ENCODE results near the gene FITM2.
"Not testable (repeated sequence)": the region's sequence is repeated elsewhere in the genome, so short reads cannot be mapped to it uniquely, and the experiment has no call there.

The FITM2 gene

GRCh38 chr20:44331201-44331600, 20.2 kb upstream of the FITM2 start:
- no peak for DNase-seq (ENCODE audit: low read depth, low spot score)

- no peak for DNase-seq (ENCODE audit: low read depth, low spot score)
Observed at GRCh38 chr20:44328428-44328827, 17.4 kb upstream of the FITM2 start.

GRCh38 chr20:44327748-44328147, 16.7 kb upstream of the FITM2 start:
- not testable (repeated sequence) for DNase-seq (ENCODE audit: low read depth, low spot score)

- DNase-seq (ENCODE audit: low read depth, low spot score): no peak
Observed at GRCh38 chr20:44326391-44327159, 15.6 kb upstream of the FITM2 start.

DNA sequence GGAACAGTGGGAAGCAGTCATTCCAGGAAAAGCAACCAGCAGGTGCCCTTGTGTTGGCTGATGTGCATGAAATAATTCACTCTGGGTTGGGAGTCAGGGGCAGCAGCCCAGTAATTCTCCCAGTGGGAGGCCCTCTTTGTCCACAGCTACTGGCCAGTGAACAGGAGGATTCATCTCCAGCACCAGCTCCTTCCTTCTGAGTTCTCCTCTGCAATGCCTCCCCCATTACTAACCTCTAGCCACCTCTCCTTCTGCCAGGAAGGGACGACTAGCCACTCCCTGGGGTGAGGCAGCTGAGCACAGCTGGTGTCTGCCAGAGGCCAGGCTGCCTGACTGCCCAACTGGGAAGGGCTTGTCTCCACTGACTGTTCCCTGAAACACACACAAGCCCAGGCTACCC, 13.3 kb upstream of the FITM2 start:
- peak; percentile 20 for DNase-seq (ENCODE audit: low read depth, low spot score)

DNA sequence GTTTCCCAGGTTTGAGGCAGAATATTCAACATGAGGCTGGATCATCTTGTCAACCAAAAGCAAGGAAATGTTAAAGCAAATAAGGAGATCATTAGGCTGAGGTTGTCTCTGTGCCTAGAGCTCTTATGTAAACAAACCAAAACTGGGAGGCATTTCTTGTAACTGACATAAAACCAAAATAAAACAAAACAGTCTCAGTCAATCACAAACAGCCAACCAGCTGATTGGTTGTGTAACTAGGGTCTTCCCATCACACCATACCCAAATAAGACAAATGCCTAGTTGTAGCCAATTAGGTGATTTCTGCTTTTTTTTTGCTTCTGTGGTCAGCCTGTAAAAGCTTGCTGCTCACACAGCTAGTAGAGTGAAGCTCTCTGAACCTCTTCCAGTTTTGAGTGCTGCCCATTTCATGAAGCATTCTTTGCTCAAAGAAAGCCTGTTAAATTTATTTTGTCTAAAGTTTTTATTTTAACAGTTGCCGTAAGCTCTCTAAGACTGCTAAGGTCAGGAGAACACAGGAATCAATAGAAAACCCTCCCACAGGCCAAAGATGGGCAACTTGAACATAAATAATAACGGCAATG, 8.9 kb upstream of the FITM2 start:
- no peak for DNase-seq (ENCODE audit: low read depth, low spot score)

DNA sequence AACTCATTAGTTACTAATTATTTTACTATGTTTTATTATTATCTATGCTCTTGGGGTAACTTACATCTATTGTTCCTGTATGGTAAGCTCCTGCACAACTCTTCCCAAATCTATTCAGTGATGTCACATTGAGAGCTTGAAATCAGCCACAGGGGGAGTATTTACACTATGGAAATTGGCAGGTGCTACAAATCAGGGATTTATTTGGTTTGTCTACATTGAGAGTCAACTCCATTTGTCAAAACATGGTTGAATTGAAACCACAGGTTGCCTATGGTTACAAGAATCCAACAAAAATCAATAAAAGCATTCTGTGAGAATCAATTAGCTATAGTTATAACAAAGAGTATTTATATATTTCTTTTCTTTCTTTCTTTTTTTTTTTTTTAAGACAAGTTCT, 3.9 kb upstream of the FITM2 start:
- no peak for DNase-seq (ENCODE audit: low read depth, low spot score)

DNA sequence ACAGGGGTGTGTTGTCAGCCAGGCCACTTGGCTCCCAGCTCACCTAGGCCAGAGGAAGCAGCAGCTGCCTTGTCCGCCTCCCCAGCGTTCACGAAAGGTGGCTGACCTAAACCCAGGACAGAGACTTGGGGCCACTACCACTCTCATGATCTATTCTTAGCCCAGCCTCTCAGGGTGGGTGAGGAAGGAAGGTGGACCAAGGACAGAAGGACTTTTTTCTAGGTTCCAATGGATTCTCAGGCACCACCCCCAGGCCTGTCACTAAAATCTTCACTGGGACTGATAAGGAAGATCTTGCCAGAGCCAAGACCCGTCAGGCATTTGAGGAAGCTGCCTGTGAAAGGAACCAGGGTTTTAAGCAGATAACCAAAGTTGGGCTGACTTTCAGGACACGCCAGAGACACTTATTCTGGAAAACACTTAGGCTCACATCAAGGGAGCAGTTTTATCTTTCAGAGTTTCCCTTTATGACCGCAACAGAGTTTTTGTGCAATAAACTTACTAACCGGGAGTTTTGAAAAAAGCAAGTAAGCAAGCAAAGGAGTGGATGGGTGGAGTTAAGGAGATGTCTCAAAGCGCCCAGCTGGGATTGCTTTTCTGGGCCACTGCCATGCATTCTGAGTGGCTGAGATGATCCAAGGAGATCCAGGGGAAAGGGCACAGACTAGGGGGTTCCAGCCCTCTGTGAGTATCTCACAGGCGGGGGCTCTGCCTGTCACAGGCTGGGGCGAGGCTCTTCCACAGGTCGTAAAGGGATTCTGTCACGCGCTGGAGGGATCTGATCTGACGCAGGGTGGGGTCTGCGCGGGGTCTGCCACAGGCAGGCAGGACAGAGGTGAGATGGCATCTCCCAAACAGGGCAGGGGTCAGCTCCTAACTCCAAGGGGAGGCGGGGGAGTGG, 989 bp downstream of the FITM2 start:
- peak; percentile 23 for DNase-seq (ENCODE audit: low read depth, low spot score)

DNA sequence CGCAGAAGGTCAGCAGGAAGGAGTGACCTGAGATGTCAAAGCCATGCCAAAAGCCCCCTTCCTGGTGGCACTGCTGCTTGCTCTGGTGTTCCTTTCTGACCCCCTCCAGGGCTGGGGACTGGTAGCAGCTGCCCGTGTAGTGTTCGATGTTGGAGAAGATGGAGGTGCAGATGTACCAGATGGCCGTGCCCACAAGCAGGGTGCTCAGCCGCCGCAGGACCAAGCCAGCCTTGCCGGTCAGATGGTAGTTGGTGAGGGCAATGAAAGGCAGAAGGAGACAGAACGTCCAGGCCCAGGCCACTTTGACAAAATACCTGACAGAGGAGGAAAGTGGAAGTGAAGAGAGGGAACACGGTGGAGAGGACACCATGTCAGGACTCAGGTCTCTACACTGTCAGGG, 4.1 kb downstream of the FITM2 start:
- no peak for DNase-seq (ENCODE audit: low read depth, low spot score)

DNA sequence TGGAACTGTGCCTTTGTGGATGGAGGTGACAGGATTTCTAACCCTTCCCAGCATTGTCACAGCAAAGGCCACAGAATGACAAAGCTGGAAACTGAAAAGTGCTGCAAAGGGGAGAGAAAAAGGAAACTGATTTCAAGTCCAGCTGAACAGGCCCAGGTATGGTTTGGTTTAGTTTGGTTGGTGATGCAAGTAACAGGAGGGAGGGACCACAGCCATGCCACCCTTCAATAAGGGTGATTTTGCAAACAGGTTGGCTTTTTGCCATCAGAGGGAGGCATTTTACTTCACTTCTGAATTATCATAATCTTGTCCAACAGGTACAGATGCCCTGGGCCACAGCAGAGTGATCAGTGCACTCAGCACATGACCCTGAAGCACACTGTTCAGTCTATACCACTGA, 6.6 kb downstream of the FITM2 start:
- no peak for DNase-seq (ENCODE audit: low read depth, low spot score)

- DNase-seq (ENCODE audit: low read depth, low spot score): no peak
Observed at GRCh38 chr20:44302736-44303135, 8.3 kb downstream of the FITM2 start.

- no peak for DNase-seq (ENCODE audit: low read depth, low spot score)
Observed at GRCh38 chr20:44302026-44302669, 8.9 kb downstream of the FITM2 start.

DNA sequence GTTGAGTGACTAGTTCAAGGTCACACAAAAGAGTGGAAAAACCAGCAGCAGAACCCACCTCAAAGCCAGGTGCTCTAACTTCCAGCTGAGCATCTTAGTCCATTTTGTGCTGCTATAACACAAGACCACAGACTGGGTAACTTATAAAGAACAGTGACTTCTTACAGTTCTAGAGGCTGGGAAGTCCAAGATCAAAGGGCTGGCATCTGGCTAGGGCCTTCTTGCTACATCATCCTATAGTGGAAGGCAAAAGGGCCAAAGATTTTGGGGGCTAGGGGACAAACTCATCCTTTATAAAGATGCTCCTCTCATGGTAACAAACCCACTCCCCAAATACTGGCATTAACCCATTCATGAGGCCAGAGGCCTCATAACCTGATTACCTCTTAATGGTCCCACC, 9.7 kb downstream of the FITM2 start:
- DNase-seq (ENCODE audit: low read depth, low spot score): no peak

GRCh38 chr20:44299011-44299535, 11.9 kb downstream of the FITM2 start:
- DNase-seq (ENCODE audit: low read depth, low spot score): not testable (repeated sequence)

- DNase-seq (ENCODE audit: low read depth, low spot score): no peak
Observed at GRCh38 chr20:44297721-44298120, 13.3 kb downstream of the FITM2 start.

DNA sequence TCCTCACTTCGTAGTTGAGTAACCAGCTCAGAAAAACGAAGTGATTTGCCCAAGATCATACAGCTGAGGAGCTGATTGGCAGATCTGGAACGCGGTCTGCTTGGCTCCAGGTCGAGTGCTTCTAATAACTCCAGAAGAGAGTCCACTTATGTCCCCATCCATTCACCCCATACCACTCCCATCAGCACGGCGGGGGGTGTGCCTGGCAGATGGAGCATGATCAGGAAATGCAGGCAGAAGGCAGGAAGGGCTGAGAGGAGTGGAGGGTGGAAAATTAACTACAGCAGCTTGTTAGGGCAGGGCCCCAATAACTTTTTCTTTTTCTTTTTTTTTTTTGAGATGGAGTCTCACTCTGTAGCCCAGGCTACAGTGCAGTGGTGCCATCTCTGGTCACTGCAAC, 15.0 kb downstream of the FITM2 start:
- no peak for DNase-seq (ENCODE audit: low read depth, low spot score)

DNA sequence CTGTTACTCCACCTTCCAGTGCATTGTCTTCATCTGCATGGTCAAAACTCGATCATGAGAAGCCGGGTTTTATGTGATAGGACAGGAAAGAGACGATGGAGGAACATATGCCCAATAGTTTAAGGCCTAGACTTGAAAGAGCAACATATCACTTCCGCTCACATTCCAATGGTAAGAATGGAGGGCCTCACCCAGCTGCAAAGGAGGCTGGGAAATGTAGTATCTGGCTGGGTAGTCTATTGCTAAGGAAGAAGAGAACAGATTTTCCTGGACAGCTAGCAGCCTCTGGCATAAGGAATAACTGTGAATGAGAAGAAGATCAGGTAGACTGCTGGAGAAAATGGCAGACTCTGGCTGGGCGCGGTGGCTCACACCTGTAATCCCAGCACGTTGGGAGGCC, 19.2 kb downstream of the FITM2 start:
- DNase-seq (ENCODE audit: low read depth, low spot score): no peak

- no peak for DNase-seq (ENCODE audit: low read depth, low spot score)
Observed at GRCh38 chr20:44288252-44288651, 22.8 kb downstream of the FITM2 start.

- no peak for DNase-seq (ENCODE audit: low read depth, low spot score)
Observed at GRCh38 chr20:44287272-44288097, 23.5 kb downstream of the FITM2 start.

DNA sequence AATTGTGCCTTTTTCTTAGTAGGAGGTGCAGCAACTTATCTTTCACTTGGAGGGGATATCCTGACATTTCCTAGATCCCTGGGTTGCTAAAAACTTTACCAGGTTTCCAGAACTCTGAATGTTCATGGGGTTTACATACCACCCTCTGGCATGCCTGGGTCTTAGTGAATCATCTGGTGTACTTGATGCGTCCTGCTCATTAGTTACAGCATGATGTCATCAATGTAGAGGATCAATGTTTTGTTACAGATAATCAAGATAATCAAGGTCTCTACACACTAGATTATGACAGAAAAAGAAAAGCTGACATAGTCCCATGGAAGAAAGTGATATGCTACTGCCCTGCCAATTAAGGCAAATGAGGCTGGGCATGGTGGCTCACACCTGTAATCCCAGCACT, 27.0 kb downstream of the FITM2 start:
- no peak for DNase-seq (ENCODE audit: low read depth, low spot score)

DNA sequence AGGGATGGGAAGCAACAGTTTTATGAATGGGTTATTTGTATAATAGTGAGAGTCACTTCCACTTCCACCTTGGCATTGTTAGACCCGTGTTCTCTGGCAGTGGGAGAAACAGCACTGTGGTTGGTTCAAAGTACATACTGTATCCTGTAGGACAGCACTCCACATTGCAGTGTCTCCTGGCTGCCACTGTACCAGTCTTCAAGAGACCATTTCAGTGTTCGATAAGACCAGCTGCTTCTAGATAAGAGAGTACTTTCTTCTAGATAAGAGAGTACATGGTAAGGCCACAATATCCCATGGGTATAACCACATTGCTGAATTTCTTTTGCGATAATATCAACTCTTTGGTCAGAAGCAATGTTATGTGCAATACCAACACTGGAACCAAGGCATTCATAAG, 28.8 kb downstream of the FITM2 start:
- DNase-seq (ENCODE audit: low read depth, low spot score): no peak

Measured in smooth muscle cell of the brain vasculature (primary cell).